ENCODE data around the gene INPP5K.

Gene INPP5K

GRCh38 chr17:1495265-1495989 is 21.0 kb downstream of the INPP5K start:
- Histone ChIP-seq H3K4me1 (ENCODE audit: control insufficient read depth, insufficient read depth, low read length) (peaks cover 28% of the 10 kb centered on the region), H3K9ac (ENCODE audit: low read length) (no peak overlapping the region), H3K36me3 (ENCODE audit: control insufficient read depth, insufficient read depth, low read length) (peaks cover 17% of the 10 kb centered on the region), H3K27me3 (ENCODE audit: control insufficient read depth, insufficient read depth, low read length) (no peaks in the 10 kb centered on the region), H3K27ac (ENCODE audit: low read depth, low read length) (peak overlapping the region; percentile 75), H3K4me3 (ENCODE audit: low read length) (no peak overlapping the region)

GRCh38 chr17:1494736-1495253 is 21.6 kb downstream of the INPP5K start:
- peaks cover 28% of the 10 kb centered on the region for H3K4me1 ChIP-seq (ENCODE audit: control insufficient read depth, insufficient read depth, low read length)
- H3K27me3 ChIP-seq (ENCODE audit: control insufficient read depth, insufficient read depth, low read length), result no peaks in the 10 kb centered on the region
- no peak overlapping the region for H3K4me3 ChIP-seq (ENCODE audit: low read length)

DNA sequence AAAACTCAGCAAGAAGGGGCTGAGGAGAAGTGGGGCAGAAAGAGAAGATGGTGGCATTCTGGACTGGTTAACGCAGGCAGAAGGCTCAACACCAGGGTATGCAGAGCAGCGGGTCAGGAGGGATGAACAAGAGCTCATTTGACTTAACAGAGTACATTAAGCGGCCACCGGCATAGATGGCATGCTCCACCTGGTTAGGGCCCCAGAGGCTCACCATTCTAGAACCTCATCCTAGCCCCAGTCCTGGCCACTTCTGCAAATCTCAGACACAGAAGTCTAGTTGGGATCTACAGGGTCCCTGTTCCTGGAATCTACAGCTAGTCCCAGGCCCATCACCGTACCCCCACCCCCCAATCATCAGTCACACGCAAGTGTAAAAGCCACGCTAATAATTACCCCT is 22.2 kb downstream of the INPP5K start:
- H3K27me3 ChIP-seq (ENCODE audit: control insufficient read depth, insufficient read depth, low read length), result no peaks in the 10 kb centered on the region
- H3K27ac ChIP-seq (ENCODE audit: low read depth, low read length), result peak overlapping the region; percentile 75
- H3K36me3 ChIP-seq (ENCODE audit: control insufficient read depth, insufficient read depth, low read length), result peaks cover 17% of the 10 kb centered on the region
- H3K4me1 ChIP-seq (ENCODE audit: control insufficient read depth, insufficient read depth, low read length), result peaks cover 28% of the 10 kb centered on the region
- H3K9ac ChIP-seq (ENCODE audit: low read length), result no peak overlapping the region
- H3K4me3 ChIP-seq (ENCODE audit: low read length), result no peak overlapping the region

More at GRCh38 chr17:1494736-1495253, 21.6 kb downstream of the INPP5K start:
- H3K9ac ChIP-seq (ENCODE audit: low read length), result no peak overlapping the region
- peak overlapping the region; percentile 75 for H3K27ac ChIP-seq (ENCODE audit: low read depth, low read length)
- H3K36me3 ChIP-seq (ENCODE audit: control insufficient read depth, insufficient read depth, low read length), result peaks cover 17% of the 10 kb centered on the region

- H3K4me1 ChIP-seq (ENCODE audit: control insufficient read depth, insufficient read depth, low read length), result peaks cover 36% of the 10 kb centered on the region
- peak overlapping the region; percentile 70 for H3K27ac ChIP-seq (ENCODE audit: low read depth, low read length)
- no peaks in the 10 kb centered on the region for H3K27me3 ChIP-seq (ENCODE audit: control insufficient read depth, insufficient read depth, low read length)
- H3K9ac ChIP-seq (ENCODE audit: low read length), result no peak overlapping the region
- H3K36me3 ChIP-seq (ENCODE audit: control insufficient read depth, insufficient read depth, low read length), result peaks cover 17% of the 10 kb centered on the region
- H3K4me3 ChIP-seq (ENCODE audit: low read length), result peak overlapping the region; percentile 14
These were observed 23.0 kb downstream of the INPP5K start for GRCh38 chr17:1493291-1493980.

- no peaks in the 10 kb centered on the region for H3K27me3 ChIP-seq (ENCODE audit: control insufficient read depth, insufficient read depth, low read length)
- H3K4me1 ChIP-seq (ENCODE audit: control insufficient read depth, insufficient read depth, low read length), result peaks cover 38% of the 10 kb centered on the region
- peak within 1 kb of the TSS; percentile 25 for H3K9ac ChIP-seq (ENCODE audit: low read length)
- H3K27ac ChIP-seq (ENCODE audit: low read depth, low read length), result peak within 1 kb of the TSS; percentile 70
- peaks cover 13% of the 10 kb centered on the region for H3K36me3 ChIP-seq (ENCODE audit: control insufficient read depth, insufficient read depth, low read length)
- H3K4me3 ChIP-seq (ENCODE audit: low read length), result peak within 1 kb of the TSS; percentile 48
These were observed 23.9 kb downstream of the INPP5K start, which contains the start of gene MYO1C for GRCh38 chr17:1492249-1493206. MYO1C (minus strand) TSS chr17:1492686; CDS start chr17:1492487, 199 bp downstream.

DNA sequence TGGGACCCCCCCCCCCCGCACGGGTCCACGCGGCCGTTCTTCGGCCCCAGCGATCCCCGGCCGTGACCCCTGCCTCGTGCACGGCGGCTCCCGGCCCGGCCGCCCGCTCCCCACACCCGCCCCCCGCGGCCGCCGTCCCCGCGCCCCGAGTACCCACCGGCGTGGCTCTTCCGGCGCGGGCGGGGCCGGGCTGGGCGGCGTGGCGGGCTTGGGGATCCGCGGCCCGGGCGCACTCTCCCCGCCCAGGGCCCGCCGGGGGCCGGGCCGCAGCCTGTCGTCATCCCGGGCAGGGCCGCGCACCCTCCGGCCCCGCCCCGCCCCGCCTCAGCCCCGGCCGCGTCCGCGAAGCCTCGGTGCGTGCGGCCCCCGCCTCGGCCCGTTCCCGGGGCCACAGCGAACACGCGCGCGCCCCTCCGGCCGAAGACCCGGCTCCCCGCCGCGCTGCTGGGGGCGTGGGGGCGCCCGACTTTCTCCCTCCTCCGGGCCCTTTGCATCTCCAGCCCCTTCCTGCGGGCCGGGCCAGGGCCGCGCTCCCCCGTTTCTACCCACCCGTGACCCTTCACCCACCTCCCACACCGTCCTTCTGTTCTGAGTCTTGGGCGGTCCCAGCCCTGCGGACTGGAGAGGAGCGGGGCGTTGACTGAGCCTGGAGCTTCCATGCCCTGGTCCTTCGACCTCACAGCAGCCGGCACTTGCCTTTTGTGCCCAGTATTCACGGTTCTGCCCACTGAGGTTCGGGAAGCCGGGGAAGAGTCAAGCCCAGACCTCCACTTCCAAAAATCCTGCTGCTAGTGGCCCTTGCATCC is 24.8 kb downstream of the INPP5K start:
- peak overlapping the region; percentile 81 for H3K27ac ChIP-seq (ENCODE audit: low read depth, low read length)
- peaks cover 38% of the 10 kb centered on the region for H3K4me1 ChIP-seq (ENCODE audit: control insufficient read depth, insufficient read depth, low read length)
- H3K4me3 ChIP-seq (ENCODE audit: low read length), result peak overlapping the region; percentile 72

DNA sequence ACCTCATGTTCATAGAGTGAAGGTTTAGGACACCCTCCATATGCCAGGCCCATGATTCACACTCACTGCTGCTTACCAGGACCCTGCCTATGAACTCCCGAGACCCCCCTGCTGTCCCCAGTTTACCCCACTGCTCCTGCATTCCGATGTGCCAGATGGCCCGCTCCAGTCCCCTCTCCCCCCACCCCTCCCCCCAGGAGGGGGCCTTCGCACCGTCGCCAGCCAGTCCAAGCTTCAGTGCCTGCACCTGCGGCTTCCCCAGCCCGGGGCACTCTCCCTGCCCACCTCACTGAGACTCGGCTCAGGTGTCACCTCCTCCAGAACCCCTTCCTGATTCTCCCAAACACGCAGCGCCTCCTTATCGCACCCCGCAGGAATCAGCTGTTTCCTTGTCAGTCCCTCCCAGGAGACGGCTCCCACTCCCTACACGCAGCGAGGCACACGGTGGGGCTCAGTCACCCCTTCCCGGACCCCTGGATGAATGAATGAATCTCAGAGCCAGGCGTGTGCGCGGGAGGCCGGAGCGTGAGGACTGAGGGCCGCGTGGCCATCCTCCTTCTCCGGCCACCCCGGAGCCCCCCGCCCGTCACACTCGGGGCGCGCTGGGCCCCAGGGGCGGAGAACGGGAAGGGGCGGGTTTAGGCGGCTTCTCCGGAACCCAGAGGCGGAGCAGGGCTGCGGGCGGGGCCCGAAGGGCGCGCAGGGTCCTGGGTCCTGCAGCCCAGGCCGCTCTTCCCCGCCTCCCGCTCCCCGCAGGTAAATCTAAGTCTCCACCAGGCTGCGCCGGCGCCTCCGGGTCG is 25.6 kb downstream of the INPP5K start:
- peak overlapping the region; percentile 72 for H3K4me3 ChIP-seq (ENCODE audit: low read length)
- H3K27me3 ChIP-seq (ENCODE audit: control insufficient read depth, insufficient read depth, low read length), result no peaks in the 10 kb centered on the region
- H3K9ac ChIP-seq (ENCODE audit: low read length), result peak overlapping the region; percentile 59
- H3K4me1 ChIP-seq (ENCODE audit: control insufficient read depth, insufficient read depth, low read length), result peaks cover 35% of the 10 kb centered on the region
- peak overlapping the region; percentile 81 for H3K27ac ChIP-seq (ENCODE audit: low read depth, low read length)
- peaks cover 6% of the 10 kb centered on the region for H3K36me3 ChIP-seq (ENCODE audit: control insufficient read depth, insufficient read depth, low read length)

More for the DNA sequence above, 24.8 kb downstream of the INPP5K start:
- Histone ChIP-seq H3K36me3 (ENCODE audit: control insufficient read depth, insufficient read depth, low read length) (peaks cover 13% of the 10 kb centered on the region), H3K27me3 (ENCODE audit: control insufficient read depth, insufficient read depth, low read length) (no peaks in the 10 kb centered on the region), H3K9ac (ENCODE audit: low read length) (peak overlapping the region; percentile 34)

DNA sequence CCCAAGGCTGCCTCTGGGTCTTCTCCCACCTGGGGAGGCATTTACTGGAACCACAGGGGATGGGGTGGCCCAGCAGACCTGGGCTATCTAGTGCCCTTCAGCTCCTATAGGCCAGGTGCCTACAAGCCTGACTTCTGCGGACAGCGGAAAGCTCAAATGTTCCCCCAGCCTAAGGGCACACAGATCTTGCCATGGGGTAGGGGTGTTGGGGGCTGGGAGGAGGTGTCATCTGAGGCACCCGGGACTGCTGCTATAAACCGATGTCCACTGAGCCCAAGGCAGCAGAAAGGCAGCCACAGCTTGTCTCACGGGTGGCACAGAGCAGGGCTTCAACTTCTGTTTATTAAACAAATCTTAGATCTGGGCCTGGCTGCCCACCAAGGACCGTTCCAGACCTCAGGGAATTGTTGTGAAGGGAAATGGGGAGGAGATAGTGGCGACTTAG is 27.6 kb downstream of the INPP5K start:
- Histone ChIP-seq H3K4me3 (ENCODE audit: low read length) (peak overlapping the region; percentile 77), H3K27ac (ENCODE audit: low read depth, low read length) (peak overlapping the region; percentile 95), H3K27me3 (ENCODE audit: control insufficient read depth, insufficient read depth, low read length) (no peaks in the 10 kb centered on the region), H3K4me1 (ENCODE audit: control insufficient read depth, insufficient read depth, low read length) (peaks cover 20% of the 10 kb centered on the region), H3K9ac (ENCODE audit: low read length) (peak overlapping the region; percentile 35), H3K36me3 (ENCODE audit: control insufficient read depth, insufficient read depth, low read length) (no peaks in the 10 kb centered on the region)

DNA sequence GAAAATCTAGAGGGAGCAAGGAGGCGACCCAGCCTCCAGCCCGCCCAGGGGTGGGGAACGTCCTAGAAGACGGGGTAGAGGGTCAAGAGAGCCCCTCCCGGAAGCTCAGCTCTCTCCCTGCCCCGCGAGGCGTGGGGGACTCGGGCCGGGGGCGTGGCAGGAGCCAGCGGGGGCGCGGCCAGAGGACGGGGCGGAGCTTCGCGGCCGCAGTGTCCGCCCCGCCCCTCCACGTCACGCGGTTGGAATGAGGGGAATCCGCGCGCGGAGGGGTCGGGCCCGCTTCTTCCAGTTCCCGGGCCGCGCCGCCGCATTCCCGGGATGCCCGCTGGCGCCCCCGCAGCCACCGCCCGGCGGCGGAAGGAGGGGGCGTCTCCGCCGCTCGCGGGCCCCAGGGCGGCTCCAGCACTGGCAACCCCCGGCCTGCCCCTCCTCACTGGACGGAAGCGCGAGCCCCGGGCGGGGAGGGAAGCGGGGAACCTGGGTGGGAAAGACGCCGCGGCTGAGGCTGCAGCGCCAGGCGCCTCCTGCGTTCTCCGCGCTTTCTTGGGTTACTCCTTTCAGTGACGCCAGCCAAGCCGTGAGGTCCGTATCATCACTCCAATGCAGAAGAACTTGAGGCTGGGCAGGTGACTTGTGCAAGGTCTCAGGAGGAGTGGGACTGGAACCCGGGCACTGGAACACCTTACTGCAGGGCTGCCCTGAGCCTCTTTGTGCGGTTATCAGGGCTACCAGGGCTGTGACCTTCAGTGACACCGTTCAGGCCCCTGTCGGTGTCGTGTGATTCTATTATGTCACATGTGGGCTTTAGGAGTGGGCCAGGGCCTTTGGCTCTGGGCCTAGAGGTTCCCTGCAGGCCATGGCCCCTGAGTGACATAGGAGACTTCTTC is 28.2 kb downstream of the INPP5K start:
- Histone ChIP-seq H3K4me3 (ENCODE audit: low read length) (peak overlapping the region; percentile 77), H3K4me1 (ENCODE audit: control insufficient read depth, insufficient read depth, low read length) (peaks cover 21% of the 10 kb centered on the region), H3K27me3 (ENCODE audit: control insufficient read depth, insufficient read depth, low read length) (no peaks in the 10 kb centered on the region), H3K27ac (ENCODE audit: low read depth, low read length) (peak overlapping the region; percentile 95), H3K9ac (ENCODE audit: low read length) (peak overlapping the region; percentile 35), H3K36me3 (ENCODE audit: control insufficient read depth, insufficient read depth, low read length) (peaks cover 3% of the 10 kb centered on the region)

Measured in rectal smooth muscle tissue (tissue), 1 donor.